GM21528 (cell line): Measurements from ENCODE around the gene TSPAN4.

Experiments used
- ATAC-seq: cut with Tn5 transposase; IDR thresholded peaks from one replicate; pipeline ENCODE4 v1.9.1; 2021; ENCODE audit warnings: mild to moderate bottlenecking, moderate library complexity; ENCODE audit not compliant: unreplicated experiment, low FRiP score

Gene TSPAN4

DNA sequence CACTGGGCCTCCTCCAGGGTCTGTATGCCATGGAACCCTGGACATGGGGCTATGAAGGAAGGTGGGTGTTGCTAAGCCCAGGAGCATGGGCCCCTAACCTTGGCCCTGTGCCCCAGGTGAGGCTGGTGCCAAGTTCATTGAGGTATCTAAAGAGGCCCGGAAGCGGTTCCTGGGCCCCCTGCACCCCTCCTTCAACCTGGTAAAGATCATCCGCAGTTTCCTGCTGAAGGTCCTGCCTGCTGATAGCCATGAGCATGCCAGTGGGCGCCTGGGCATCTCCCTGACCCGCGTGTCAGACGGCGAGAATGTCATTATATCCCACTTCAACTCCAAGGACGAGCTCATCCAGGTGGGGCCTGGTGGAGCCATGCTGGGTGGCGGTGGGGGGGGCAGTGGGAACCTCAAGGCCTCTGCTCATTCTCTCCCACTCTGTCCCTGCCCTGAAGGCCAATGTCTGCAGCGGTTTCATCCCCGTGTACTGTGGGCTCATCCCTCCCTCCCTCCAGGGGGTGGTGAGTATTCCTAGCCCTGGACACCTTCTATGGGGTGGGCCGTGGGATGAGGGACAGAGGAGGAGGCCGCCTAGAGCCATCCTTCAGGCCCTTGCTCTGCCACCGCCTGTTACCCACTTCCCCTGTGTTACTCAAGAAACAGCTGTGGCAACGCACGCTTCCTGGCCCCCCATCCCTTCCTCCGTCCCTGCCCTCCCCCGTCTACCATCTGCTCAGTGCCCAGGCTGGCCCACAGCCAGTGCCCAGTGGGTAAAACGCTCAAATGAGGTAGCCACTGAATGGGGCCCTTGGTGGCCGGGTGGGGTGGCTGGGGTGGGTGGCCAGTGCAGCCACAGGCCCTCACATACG is 20.9 kb upstream of the TSPAN4 start:
- no peak for ATAC-seq

DNA sequence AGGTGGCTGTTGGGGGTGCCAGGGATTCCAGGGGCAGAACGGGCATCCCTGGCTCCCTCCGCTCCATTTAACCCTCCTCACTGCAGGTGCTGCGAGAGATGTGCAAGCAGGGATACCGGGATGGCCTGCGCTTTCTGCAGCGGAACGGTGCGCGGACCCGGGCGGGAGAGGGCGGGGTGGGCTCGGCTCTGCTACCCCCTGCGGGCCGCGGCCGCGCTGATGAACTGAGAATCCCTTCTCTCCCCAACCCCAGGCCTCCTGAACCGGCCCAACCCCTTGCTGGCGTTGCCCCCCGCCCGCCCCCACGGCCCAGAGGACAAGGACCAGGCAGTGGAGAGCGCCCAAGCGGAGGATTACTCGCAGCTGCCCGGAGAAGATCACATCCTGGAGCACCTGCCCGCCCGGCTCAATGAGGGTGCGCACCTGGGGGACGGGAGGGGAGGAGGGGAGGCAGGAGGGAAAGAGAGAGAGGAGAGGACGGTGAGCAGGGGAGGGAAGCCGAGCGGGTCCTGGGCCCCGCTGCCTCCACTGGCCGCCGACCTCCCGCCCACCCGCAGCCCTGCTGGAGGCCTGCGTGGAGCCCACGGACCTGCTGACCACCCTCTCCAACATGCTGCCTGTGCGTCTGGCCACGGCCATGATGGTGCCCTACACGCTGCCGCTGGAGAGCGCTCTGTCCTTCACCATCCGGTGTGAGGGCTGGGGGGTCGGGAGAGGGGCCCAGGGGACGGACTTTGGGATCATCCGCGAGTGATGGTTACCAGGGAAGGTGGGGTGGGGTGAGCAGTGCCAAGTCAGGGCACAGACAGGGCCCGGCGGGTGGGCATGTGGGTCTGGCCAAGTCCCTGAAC is 19.0 kb upstream of the TSPAN4 start:
- ATAC-seq, result no peak

DNA sequence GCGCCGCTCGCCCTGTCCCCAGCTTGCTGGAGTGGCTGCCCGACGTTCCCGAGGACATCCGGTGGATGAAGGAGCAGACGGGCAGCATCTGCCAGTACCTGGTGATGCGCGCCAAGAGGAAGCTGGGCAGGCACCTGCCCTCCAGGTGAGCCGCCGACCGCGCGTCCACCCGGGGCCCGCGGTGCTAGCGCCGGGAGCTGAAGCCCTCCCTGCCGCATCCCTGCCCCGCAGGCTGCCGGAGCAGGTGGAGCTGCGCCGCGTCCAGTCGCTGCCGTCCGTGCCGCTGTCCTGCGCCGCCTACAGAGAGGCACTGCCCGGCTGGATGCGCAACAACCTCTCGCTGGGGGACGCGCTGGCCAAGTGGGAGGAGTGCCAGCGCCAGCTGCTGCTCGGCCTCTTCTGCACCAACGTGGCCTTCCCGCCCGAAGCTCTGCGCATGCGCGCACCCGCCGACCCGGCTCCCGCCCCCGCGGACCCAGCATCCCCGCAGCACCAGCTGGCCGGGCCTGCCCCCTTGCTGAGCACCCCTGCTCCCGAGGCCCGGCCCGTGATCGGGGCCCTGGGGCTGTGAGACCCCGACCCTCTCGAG is 18.3 kb upstream of the TSPAN4 start:
- no peak for ATAC-seq

DNA sequence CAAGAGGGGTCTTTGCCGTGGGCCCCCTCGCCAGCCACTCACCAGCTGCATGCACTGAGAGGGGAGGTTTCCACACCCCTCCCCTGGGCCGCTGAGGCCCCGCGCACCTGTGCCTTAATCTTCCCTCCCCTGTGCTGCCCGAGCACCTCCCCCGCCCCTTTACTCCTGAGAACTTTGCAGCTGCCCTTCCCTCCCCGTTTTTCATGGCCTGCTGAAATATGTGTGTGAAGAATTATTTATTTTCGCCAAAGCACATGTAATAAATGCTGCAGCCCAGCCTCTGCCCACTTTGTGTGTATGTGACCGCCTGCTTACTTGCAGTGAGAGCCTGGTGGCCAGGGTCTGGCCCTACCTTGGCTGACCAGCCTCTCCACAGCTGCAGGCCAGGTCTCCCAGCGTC is 17.7 kb upstream of the TSPAN4 start:
- ATAC-seq, result no peak

DNA sequence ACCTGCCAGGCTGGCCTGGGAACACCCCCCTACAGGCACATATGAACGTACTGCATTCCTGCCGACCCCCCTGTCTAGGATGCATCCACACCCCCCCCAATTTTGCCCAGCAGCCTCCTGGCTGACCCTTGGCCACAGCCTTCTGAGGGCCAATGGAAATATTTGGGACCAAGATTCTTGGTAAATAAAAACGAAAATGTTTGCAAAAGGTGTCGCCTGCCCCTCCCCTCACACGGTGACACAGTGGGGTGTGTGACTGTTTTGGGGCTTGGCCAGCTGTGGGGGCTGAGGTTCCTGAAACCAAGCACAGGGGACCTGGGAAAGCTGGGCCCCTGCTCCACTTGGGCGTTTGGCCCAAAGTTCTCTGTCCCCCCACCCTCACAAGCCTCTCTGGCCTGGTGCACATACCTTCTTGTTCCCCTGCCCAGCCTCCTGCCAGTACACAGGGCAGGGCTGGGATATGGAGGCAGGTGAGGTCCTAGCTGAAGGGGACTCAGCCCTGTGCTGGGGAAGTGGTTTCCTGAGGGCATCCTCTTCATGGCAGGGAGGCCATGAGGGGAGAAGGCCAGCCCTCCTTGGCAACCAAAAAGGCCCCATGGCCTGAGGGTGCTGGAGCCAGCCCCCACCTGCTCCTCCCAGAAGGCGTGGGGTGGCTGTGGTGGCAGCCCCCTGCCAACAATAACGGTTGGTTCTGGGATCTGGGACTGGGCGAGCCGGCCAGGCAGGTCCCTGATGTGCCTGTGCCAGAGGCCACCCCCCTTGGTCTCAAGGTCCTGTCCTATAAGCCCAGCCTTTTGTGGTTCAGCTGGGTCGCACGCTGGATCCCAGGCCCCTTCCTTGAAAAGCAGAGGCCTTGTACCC is 17.1 kb upstream of the TSPAN4 start:
- ATAC-seq, result no peak

DNA sequence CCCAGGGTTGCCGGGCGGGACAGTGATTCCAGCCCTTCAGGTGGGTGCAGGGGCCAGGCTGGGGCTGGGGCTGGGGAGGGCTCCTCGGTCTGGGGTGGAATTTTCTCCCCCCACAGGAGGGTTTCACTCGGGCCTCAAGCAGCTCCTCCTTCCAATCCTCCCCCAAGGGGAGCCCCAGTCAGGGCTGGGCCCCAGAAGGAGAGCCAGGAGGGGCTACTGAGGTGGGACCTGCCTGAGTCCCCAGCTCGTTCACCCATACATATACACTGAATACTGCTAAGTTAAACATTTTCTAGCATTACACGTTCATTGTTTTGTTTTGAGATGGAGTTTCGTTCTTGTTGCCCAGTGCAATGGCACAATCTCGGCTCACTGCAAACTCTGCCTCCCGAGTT is 16.4 kb upstream of the TSPAN4 start:
- no peak for ATAC-seq

DNA sequence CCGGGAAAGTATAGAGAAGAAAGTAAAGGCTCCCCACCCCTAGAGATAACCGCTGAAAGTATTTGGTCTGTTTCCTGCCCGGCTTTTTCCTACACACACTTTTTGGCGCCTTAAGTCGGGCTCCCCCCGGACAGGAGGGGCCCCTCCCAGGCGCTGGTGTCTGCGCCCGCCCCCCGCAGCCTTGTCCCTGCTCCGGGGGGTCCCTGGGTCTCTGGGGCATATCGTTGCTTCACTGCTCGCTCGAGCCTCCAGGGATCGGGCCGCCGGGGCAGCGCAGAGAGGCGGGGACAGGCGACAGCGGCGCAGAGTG is 15.9 kb upstream of the TSPAN4 start:
- peak; percentile 1 for ATAC-seq

DNA sequence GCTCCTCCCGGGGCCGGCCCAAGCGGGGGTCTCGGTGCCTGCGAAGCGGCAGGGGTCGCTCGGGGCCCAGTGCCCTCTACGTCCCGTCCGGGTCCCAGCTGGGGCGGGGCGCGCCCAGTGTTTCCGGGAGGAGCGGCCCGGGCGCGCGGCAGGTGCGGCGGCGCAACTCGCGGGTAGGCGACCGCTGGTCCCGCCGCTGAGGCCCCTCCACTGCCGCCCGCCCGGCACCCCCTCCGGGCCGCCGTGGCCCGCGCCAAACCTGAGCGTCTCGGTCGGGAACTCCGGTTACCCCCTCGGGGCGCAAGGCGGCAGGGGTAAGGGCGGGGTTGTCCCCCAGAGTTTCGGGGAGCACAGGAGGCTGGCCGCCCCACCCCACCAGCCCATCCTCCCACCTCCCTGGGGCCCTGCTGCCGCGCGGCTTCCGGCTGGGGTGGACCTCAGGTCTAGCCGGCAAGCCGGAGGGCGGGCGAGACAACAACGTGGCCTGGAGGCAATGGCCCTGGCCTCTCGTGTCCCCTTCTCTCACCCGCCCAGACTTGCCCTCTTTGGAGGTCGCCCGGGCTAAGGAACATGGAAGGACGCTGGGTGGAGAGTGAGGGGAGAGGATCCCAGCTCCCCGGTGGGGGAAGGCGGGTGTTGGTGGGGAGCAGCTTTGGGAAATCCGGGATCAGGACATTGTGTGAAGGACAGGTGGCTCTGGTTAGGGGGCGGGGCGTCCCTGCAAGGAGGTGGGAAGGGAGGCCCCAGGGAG is 15.3 kb upstream of the TSPAN4 start:
- ATAC-seq, result peak; percentile 40

DNA sequence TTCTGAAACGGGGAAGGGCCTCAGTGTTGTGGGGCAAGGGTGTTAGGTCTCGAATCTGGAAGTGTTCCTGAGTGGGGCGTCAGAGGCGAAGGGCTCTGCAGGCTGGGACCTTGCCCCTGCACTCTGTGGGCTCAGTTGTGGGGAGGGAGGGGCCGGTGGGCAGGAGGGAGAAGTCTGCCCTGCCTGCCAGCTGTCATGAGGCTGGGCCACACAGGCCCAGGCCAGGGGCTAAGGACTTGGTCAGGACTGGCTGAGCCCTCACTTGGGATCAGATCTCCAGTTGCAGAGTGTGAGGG is 14.8 kb upstream of the TSPAN4 start, which contains the start of gene CRACR2B:
TSS of gene CRACR2B (plus strand) at position 23 of the 296 bp plus-strand sequence. CDS start 689 bp downstream, outside the sequence.
- ATAC-seq, result peak; percentile 22

DNA sequence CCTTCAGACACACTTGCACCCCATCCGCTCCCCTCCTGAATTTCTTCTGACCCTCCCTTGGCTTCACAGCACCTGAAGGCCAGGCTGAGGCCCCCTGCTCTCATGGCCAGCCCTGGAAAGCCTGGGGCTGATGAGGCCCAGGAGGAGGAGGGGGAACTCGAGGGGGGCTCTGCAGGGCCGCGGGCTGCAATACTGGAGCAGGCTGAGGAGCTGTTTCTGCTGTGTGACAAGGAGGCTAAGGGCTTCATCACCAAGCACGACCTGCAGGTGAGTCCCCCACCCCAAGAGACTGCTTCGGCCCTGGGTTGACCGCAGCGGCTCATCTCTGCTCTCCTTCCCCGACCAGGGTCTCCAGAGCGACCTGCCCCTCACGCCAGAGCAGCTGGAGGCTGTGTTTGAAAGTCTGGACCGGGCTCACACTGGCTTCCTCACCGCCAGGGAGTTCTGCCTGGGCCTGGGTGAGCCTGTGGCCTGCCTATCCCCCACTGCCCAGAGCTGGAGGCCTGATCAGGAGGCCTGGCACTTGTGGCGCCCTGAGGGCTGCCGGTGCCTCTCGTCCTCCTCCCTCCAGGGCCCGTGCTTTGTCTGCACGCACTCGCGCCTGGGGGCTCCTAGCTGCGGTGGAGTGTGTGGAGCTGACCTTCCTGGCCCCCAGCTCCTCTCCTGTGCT is 14.0 kb upstream of the TSPAN4 start:
- ATAC-seq, result no peak

DNA sequence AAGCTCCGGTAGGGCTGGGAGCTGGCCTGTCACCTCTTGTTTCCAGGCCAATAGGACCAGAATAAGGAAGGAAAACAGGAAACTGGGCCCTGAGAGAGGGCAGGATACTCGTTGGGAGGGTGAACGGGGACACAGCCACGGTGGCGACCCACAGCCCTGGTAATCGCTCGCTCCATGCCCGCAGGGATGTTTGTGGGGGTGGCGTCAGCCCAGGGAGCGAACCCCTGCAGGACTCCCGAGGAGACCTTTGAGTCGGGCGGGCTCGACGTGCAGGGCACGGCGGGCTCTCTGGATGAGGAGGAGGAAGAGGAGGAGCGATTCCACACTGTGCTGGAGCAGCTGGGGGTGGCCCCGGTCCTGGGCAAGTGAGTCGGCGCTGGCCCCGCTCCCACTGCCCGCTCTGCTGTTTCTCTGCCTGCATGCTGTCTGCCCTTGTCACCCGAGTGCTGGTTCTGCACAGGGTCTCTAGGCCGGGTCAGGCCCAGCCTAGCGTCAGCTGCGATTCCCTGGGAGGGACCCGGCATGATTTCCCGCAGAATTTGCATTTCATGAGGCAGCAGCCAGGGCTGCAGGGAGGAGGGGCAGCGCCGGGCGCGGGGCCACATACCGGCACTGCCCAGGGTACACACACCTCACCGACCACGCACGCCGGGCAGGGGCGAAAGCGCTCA is 13.3 kb upstream of the TSPAN4 start:
- no peak for ATAC-seq

DNA sequence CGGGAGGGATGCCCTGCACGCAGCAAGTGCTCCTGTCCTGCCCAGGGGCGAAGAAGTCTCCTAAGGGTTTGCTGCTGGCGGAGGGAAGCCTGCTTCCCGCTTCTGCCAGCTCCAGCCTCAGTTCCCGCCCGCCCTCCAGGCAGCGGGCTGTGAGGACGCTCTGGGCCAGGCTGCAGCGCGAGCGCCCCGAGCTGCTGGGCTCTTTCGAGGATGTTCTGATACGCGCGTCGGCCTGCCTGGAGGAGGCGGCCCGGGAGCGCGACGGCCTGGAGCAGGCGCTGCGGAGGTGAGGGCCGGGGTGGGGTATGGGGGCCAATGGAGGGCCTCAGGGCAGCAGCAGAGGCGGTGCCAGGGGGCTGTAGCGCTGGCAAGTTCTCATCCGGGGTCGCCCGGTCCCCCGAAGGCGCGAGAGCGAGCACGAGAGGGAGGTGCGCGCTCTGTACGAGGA is 12.8 kb upstream of the TSPAN4 start:
- no peak for ATAC-seq

DNA sequence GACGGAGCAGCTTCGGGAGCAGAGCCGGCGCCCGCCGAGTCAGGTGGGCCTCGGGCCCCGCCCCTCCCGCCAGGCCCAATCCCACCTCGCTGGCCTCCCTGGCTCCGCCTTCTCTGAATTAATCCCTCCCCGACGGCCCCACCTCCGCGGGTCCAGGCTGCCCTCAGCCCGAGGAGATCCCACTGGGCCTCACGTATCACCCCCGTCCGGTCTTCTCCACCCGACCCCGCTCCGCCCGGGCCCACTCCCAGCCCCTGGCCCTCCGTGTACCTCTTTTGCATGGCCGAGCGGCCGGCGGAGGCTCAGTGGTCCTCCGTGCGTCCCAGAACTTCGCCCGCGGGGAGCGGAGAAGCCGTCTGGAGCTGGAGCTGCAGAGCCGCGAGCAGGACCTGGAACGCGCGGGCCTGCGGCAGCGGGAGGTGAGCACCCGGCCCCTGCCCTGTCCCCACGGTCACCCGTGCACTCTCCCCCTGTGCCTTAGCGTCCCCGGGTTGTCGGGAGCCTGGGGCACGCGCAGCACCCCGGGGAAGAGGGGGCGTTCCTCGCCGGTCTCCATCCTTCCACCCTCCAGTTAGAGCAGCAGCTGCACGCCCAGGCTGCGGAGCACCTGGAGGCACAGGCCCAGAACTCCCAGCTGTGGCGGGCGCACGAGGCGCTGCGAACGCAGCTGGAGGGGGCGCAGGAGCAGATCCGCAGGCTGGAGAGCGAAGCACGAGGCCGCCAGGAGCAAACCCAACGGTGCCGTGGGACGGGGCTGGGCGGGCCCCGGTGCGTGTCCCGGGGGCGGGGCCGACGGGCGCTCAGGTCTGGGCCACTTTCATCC is 12.1 kb upstream of the TSPAN4 start:
- no peak for ATAC-seq

DNA sequence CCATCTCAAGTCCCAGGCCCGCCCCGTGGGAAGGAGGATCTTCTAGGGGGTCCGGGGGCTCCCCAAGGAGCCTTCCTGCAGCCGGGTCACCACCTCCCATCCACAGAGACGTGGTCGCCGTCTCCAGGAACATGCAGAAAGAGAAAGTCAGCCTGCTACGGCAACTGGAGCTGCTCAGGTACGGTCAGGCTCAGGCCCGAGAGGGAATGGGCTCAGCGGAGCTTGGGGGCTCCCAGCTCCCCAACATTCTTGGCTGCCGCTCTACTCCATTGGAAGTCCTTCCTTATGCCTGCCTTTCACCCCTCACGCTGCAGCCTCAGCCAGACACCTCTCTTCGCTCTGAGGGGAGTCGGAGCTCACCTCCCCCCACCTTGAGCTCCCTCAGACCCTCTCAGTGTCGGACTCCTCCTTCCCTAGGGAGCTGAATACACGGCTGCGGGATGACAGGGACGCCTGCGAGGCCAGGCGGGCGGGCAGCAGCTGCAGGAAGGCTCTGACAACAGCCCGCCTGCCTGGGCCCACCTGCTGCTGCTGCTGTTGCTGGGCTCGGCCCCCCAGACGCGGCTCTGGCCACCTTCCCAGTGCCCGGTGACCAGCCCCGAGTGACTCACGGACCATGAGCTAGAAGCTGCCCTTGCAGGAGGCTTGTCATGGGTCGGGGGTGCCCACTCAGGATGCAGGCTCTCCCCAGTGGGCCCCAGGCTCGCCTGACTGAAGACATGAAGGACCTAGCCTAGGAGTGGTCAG is 11.4 kb upstream of the TSPAN4 start:
- ATAC-seq, result no peak

DNA sequence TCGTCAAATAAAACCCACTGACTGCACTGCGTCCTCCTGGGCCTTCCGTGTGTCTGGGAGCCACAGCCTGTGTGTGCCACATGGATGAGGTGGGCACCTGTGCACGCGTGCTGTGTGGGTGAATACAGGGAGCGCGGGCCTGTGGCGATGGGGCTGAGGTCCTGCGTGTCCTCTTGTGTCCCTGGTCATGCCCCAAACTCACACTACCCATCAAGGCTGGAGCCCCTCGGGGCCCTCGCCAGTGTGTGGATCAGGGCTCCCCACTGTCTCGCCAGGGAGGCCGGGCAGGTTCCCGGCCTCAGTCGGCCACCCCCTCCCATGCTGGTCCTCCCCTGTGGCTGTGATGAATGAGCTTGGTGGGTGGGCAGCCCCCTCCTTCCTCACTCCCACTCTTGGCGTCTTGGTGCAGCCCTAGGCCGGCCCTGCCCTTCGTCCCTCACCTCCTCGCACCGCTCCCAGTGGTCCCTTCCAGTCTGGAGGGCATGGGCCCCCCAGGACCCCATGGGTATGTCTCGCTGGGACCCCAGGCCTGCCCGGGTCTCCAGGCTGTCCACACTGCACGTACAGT is 10.6 kb upstream of the TSPAN4 start:
- ATAC-seq, result no peak

DNA sequence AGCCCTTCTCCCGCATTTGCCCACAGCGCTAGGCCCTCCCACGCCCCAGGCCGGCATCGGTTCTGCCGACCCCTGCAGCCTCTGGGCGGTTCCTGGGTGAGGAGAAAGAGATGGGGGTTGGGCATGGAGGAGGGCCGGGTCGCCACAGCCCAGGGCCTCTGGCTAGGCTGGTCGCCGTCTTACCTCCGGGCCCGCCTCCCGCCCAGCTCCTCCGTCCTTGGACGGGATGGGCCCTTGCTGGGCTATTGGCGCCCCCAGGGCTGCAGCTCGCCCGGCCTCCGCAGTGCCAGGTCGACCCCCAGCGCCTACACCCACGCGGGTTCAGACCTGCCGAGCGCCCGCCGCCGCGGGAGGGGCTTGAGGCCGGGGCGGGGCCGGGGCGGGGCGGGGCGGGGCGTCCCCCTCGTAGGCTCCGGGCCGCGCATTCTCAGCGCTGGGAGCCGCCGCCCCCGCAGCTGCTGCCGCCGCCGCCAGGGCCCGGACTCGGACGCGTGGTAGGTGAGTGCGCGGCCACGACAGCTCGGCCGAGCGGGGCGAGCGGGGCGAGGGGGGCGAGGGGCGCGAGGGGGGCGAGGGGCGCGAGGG is 10.0 kb upstream of the TSPAN4 start, which contains the start of gene CD151:
TSS of gene CD151 (plus strand) at position 424 of the 585 bp plus-strand sequence. CDS start 3,118 bp downstream, outside the sequence.
- ATAC-seq, result no peak
